GM21528 (cell line): Measurements from ENCODE around the gene SORBS1.
"Not testable (repeated sequence)": the region's sequence is repeated elsewhere in the genome, so short reads cannot be mapped to it uniquely, and the experiment has no call there.

ENCODE experiments used
- ATAC-seq: cut with Tn5 transposase; IDR thresholded peaks from one replicate; pipeline ENCODE4 v1.9.1; 2021; ENCODE audit warnings: mild to moderate bottlenecking, moderate library complexity; ENCODE audit not compliant: unreplicated experiment, low FRiP score

Gene SORBS1

DNA sequence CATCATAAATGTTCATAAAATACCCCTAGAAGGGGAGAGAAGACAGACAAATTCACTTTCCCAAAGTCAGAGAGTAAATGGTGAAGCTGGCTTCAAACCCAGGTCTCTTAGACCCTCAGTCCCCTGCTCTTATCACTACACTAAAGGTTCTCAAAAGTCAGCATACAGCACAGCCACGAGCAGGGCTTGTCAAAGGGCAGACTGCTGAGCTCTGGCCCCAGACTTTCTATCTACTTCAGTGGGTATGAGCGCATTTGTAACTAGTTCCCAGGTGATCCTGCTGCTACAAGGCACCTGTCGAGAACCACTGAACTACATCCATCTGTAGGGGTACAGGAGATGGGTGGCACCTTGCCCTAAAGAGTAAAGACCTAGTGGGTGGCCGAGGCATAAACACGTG is 91.5 kb downstream of the SORBS1 start:
- ATAC-seq = no peak

DNA sequence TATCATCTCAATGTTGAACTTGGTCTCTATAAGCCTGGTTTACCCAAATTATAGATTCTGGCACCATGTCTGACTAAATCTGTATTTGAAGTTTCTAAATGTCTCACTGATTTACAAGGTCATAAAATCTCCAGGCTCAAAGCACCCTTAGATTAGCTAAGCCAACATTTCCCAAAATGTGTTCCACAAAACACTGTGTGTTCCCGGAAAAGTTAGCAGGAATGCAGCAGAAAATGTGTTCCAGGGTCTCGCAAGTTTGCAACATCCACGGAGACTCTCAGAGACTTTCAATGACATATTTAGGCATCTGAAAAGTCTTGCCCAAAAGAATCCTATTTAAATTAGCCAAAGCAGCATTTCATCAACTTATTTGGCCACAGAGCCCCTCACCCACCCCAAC is 91.9 kb downstream of the SORBS1 start:
- no peak for ATAC-seq

DNA sequence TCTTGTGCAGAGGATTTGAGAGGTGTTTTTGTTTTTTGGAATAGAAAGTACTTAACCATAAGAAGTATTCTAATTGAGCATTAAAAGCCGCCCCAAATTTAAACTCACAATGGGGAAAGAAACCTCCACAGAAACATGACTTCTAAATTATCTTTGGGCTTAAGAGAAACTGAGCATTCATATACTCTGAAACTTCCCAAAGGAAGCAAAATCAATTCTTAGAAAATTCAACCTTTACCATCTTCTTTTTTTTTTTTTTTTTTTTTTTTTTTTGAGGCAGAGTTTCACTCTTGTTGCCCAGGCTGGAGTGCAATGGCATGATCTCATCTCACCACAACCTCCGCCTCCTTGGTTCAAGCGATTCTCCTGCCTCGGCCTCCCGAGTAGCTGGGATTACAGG is 93.5 kb downstream of the SORBS1 start:
- ATAC-seq = not testable (repeated sequence)

GRCh38 chr10:95467162-95467599 is 94.0 kb downstream of the SORBS1 start:
- ATAC-seq = no peak

GRCh38 chr10:95466436-95466835 is 94.7 kb downstream of the SORBS1 start:
- no peak for ATAC-seq

DNA sequence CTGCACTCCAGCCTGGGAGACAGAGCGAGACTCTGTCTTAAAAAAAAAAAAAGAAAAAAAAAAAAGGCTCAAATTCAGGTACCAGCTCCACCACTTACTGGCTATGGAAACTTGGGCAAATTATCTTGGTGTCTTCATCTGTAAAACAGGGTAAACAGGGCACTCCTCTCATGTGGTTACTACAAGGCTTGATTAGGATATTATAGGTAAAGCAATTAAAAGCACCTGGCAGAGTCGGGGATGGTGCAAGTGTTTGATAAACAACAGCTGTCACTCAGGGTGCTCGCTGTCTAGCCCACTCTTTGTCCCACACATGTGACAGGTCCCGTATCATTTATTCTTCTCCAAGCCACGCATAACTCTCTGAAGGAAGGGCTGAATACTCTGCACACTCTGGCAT is 96.9 kb downstream of the SORBS1 start:
- ATAC-seq = no peak

DNA sequence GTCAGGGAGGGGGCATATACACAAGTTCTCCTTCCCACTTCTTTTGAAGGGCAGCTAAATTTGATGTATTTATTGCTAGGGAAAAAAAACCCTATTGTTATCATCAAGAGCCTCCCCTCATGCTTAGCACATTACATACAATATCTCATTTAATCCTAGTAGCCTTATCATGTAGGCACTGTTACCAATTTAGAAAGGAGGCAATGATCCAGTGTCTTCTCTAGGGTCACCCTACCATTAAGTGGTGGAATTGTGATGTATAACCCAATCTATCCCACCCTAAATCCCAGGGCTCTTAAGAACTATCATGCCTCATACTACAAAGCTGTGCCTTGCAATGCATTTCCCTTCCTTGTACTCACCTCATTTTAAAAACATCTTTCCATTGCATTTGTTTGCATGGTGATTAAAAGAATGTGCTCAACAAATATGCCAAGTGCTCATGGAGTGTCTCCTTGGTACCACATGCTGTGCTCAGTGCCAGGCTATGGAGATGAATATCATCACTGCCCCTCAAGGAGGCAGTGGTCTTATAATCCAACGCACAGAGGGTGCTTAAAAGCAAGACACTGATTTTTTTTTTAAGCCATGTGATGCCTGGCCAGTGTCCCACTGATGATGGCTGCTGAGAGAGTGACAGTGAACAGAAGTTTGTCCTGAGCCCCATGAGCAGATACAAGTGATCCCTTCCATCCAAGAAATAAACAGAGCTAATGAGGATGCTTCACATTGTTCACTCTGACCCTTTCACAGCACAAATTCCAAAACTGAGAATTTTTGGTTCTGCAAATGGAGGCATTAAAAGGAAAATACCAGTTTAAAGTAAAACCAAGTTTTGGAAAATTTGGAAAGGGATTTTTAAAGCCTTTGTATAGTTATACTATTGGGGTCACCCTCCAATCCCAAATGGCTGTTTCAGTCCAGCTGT is 98.2 kb downstream of the SORBS1 start:
- ATAC-seq = no peak

GRCh38 chr10:95461611-95462010 is 99.6 kb downstream of the SORBS1 start:
- no peak for ATAC-seq

DNA sequence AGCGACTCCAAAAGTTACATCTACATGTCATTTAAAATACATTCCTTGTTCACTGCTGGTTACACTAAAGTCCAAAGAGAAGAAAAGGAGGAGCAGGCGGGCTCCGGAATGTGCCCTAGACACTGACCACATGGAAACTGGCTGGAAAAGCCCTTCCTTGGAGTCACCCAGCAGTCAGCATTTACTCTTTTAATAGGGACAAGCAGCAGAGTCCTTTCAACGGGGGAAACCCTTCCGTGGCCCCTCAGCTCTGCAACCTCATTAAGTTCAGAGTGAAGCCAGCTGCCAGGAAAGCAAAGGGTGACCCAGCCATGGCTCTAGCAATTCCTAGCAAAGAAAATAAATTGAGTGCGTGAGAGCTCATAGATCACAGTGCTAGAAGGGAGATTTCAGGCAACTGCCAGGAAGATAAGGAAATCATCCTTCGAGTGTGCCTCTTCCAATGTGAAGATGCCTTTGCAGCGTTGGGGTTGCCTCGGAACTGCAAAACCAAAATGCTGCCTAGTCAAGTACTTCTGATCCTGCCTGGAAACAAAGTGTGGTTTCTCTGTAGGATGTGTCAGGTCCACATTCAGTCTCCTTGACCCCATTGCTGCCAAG is 101.6 kb downstream of the SORBS1 start:
- no peak for ATAC-seq

DNA sequence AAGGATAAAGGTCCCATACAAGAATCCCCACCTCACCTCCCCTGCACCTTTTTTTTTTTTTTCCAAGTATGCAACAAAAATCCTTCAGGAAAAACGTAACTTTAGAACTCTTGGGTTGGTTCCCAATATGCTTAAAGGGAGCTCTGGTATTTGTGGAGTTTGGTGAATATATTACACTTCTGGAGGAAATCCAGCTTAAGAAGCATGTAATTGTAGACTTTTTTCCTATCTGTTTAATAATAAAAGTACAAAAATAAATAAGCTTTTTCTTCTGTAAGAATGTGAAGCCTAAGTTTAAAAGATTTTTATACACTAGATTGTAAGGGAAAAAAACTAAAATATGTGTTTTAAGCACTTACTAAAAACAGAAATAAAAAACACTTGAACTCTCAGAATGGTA is 102.3 kb downstream of the SORBS1 start:
- ATAC-seq = no peak

- ATAC-seq = no peak
Measured at GRCh38 chr10:95458014-95458413, 103.2 kb downstream of the SORBS1 start.

- no peak for ATAC-seq
Measured at GRCh38 chr10:95457319-95457886, 103.8 kb downstream of the SORBS1 start.

GRCh38 chr10:95456516-95456915 is 104.7 kb downstream of the SORBS1 start:
- no peak for ATAC-seq

GRCh38 chr10:95454940-95455339 is 106.2 kb downstream of the SORBS1 start:
- ATAC-seq = no peak

DNA sequence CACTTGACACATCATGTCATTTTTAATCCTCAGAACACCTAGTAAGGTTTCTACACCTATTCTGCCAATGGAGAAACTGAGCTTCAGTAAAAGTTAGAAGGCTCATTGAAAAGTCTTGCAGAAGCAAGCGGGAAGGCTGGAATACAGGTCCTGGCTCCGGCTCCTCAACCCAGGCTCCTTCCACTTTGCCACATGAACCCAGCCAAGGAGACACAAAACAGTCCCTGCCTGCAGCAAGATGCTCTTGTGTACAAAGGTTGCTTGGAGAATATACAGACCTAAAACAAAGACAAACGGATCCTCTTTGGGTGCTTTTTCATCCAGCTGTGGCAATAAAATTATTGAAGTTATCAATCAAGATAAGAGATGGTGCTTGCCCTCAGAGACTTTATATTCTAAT is 106.8 kb downstream of the SORBS1 start:
- ATAC-seq = no peak

GRCh38 chr10:95451568-95452524 is 109.3 kb downstream of the SORBS1 start:
- ATAC-seq = no peak

DNA sequence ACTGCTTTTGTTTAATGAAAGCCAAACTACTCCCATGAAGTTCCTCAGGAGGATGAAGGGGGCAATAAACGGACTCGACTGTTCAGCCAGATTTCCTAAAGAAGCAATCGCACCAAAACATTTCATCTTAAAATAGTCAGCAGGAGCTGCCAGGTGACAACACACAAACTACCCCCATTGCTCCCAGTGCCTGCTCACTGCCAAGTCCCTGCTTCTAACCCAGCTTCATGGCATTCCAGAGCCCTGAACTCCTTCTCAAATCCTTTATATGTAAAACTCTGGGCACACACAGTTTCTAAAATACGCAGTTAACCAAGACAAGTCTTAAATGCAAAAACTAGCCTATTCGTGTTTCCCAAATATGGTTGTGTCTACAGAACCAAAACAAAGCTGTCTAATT is 110.0 kb downstream of the SORBS1 start:
- ATAC-seq = no peak

DNA sequence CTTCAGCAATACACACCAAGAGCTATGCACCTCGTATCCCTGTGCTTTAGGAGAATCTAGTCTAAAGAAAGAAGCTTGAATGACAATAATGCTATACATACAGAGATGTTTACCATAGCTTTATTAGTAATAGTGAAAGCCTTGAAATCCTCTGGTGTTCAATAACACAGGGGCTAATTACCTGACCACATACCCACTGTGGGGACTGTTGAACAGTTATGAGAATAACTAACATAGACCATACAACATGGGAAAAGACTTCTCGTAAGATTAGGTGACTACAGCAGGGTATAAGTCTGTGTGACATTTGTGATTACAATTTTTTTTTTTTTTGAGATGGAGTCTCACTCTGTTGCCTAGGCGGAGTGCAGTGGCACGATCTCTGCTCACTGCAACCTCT is 111.0 kb downstream of the SORBS1 start:
- no peak for ATAC-seq

DNA sequence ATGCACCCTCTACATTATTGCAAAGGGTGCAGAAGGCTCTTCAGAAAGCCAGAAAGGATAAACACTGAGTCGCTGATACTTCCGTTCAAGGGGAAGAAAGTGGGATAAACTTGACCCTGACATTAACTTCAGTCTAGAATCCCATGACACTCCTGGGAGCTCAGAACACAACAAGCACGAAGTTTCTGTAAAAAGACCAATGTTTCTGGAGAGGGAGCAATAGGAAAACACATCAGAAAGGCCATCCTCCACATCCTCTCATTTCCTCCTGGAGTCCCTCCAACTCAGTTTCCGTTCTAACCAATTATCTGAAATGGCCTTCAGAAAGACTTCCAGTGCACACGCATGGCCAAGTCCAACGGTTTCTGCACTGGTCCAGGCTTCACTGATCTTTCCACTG is 113.5 kb downstream of the SORBS1 start:
- no peak for ATAC-seq

DNA sequence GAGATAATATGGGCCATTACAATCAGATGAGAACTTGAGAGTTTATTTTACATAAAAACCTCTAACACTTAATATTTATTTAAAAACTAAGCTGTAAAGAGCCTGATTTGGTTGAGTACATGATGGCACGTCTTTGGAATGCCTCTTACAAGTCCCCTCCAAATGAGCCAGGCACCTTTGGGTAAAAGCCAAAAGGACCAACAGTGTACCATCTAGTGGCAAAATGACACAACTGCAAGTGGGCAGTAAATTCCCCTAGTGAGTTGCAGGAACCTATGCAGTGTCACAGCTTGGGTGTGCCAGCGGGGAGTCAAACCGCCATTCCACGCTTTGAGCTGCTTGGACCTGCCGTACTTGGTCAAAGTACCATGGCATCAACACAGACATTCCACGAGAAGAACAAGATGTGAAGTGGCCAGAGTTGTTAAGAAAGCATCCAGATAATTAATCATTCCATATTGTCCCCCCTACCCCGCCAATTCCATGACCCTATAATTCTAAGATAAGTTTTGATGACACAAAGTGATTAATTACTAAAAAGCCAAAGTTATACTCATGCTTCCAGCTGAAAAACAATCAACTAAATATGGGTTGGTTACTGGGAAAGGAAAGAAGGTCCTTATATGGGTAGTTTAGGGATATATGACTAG is 115.2 kb downstream of the SORBS1 start:
- no peak for ATAC-seq
